Gastroesophageal sphincter (tissue), 4 donors: ENCODE data around the gene LONP1. TPM values are rescaled to one million over a fixed set of nuclear protein-coding genes. Genes with fewer than 3 reads are reported as not detected.

ENCODE experiments used
- ATAC-seq: fragments of 150-250 bp; one replicate; pipeline ENCODE4 v1.9.1; 2016; ENCODE audit warnings: mild to moderate bottlenecking, moderate library complexity
- H3K27ac ChIP-seq, 4 donors: fragments of 200-600 bp; sonication (generic) in 3 of 4; 1 replicate in 3 of 4; 2 replicates in 1 of 4; pipeline ENCODE4 v1.5.1; 2016 to 2019
- H3K27me3 ChIP-seq: fragments of 200-600 bp; sonication (generic); one replicate; pipeline ENCODE4 v1.5.1; 2019
- H3K36me3 ChIP-seq, 2 donors: fragments of 200-600 bp; sonication (generic); one replicate each; pipeline ENCODE4 v1.5.1; 2019; ENCODE audit warnings: control low read depth in 1 of 2
- H3K4me1 ChIP-seq, 3 donors: fragments of 200-600 bp; sonication (generic); 1 replicate in 2 of 3; 2 replicates in 1 of 3; pipeline ENCODE4 v1.5.1; 2016 to 2019; ENCODE audit warnings: control low read depth in 2 of 3
- H3K4me3 ChIP-seq, 2 donors: fragments of 200-600 bp; sonication (generic); one replicate each; pipeline ENCODE4 v1.5.1; 2019; ENCODE audit warnings: mild to moderate bottlenecking in 1 of 2, moderate library complexity in 1 of 2
- H3K9me3 ChIP-seq, 3 donors: fragments of 200-600 bp; sonication (generic); one replicate each; pipeline ENCODE4 v1.5.1; 2017 to 2019; ENCODE audit warnings: control low read depth in 2 of 3
- CTCF ChIP-seq, 4 experiments: fragments of 200-600 bp in 2 of 4; fragments of 450-650 bp in 2 of 4; sonication (generic) in 1 of 4; IDR thresholded peaks; one replicate each; pipeline ENCODE4 v1.5.1; 2017 to 2019; ENCODE audit warnings: antibody characterized with exemption in 4 of 4, mild to moderate bottlenecking in 2 of 4, moderate library complexity in 2 of 4
- EP300 ChIP-seq: sonication (generic); formaldehyde crosslinking; IDR thresholded peaks from one replicate; pipeline ENCODE4 v1.6.1; 2017; ENCODE audit warnings: antibody characterized with exemption, mild to moderate bottlenecking
- POLR2A ChIP-seq, 2 donors: fragments of 450-650 bp; IDR thresholded peaks; one replicate each; pipeline ENCODE4 v1.6.1; 2017; ENCODE audit warnings: antibody characterized with exemption in 2 of 2, mild to moderate bottlenecking in 2 of 2, moderate library complexity in 1 of 2
- POLR2AphosphoS5 ChIP-seq: sonication (generic); formaldehyde crosslinking; IDR thresholded peaks from one replicate; pipeline ENCODE4 v1.6.1; 2017; ENCODE audit warnings: antibody characterized with exemption
- WGBS, 2 donors: methylation state at CpG; one replicate each; pipeline ENCODE4 v1.1.5; 2018; ENCODE audit warnings: low coverage in 1 of 2; 5-methylcytosine and 5-hydroxymethylcytosine counted together
- total RNA-seq, 4 donors: library from RNA; depleted of rRNA; stranded (reverse); fragments of >200 nt; gene quantifications; one replicate each; pipeline ENCODE4 v1.1.0, GENCODE V29; 2016

Gene LONP1
- total RNA-seq, 4 donors from 2014 or later: 44.5 to 73.2 (median 64.1) TPM

DNA sequence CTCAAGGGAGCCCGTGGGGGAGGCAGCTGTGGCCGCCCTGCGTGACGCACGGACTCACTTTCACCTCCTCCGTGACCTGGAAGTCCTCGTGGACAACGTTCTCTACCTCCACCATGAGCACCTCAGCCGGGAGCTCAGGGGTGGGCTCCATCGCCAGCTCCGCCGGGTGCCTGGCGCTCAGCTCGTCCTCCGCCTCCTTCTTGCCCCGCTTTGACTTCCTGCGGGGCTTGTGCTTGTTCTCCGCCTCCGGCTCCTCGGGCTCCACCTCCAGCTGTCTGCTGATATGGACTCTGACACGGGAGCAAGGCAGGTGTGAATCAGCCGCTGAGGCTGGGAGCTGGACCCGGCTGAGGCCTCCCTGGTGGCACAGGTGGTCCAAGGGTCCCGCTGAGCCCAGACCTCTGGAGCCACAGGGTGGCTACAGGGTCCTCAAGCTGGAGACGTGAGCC lies 8.2 kb downstream of the LONP1 start:
- Histone ChIP-seq H3K9me3 (no peaks in the 10 kb centered on the region), H3K4me3 (no peak overlapping the region), H3K4me1 (peaks cover 0 to 5% (median 0%) of the 10 kb centered on the region in 3 donors), H3K36me3 (peaks cover 0 to 77% of the 10 kb centered on the region in 2 donors), H3K27ac (no peak overlapping the region), H3K27me3 (no peaks in the 10 kb centered on the region)
- no peak for ATAC-seq
- 77 to 91% methylated on average over 6 to 7 of the region's 25 CpGs for WGBS, 2 donors
- TF ChIP-seq POLR2AphosphoS5: no peak
- no peak for TF ChIP-seq POLR2A (IDR thresholded peaks at IDR 0.05)
- TF ChIP-seq EP300: no peak
- TF ChIP-seq CTCF (IDR thresholded peaks at IDR 0.05): no peak

DNA sequence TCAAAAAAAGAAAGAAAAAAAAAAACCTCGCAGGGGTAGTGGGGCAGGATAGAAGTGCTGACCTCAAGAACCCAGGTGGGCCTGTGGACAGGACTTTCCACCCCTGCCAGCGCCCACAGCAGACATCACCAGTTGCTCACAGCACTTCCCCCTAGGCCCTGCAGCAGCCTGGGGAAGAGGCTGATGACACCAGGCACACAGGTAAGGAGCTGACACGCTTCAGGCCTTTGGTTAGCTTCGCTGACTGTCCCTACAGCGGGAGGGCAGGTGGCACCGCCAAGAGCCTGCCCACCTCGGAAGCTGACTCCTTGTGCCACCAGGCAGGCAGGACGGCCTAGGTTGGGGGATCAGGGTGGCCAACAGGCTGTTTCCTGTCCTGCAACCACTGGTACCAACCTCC lies 8.9 kb downstream of the LONP1 start:
- WGBS, 2 donors: 95 to 100% methylated on average over 1 to 2 of the region's 8 CpGs
- H3K27me3 ChIP-seq: no peaks in the 10 kb centered on the region
- H3K4me1 ChIP-seq: no peaks in the 10 kb centered on the region
- peaks cover 0 to 84% of the 10 kb centered on the region in 2 donors for H3K36me3 ChIP-seq
- ATAC-seq: no peak
- H3K4me3 ChIP-seq: no peak overlapping the region
- TF ChIP-seq POLR2A (IDR thresholded peaks at IDR 0.05) (no peak), EP300 (no peak), CTCF (IDR thresholded peaks at IDR 0.05) (no peak), POLR2AphosphoS5 (no peak)
- H3K9me3 ChIP-seq: no peaks in the 10 kb centered on the region
- no peak overlapping the region for H3K27ac ChIP-seq

DNA sequence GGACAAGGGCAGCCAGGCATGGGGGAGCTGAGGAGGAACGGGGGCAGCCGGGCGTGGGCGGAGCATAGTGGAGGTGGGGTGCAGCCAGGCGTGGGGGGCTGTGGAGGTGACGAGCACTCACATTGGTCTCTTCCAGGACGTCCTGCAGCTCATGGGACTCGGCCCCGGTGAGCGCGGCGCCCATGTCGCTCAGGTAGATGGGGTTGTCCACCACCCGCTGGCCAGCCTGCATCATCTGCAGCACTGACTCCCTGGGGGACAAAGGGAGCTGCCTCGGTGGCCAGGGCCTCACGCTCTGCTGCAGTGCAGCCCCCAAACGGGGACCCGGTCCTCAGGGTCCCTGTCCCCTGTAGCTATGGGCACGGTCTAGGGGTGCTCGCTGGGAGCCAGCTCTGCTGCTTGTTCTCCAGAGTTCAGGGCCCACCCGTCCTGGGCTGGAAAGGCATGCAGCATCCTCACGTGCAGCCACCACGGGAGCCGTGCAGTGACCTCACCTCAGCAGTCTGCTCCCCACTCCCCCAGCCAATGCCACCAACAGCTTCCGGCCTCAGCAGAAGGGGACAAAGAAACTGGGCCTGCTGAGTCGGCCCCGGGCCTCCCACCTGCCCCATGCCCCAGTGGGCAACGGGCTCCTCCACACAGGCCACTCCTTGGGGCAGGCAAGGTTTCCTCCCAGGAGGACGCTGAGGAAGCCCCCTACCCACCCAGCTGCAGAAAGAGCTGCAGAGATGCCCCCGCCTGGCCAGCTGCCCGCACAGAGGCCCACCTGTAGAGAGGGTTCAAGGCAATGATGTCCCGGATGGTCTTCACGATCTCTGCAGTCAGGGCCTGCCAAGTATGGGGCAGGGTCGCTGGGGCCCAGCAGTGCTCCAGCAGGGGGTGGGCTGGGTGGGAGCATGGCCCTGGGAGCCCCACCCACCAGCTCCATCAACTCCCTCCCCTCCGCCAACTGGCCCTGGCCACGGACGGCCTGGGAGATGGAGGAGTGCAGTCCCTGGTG lies 12.1 kb downstream of the LONP1 start:
- WGBS, 2 donors: 91 to 100% methylated on average over 3 to 10 of the region's 37 CpGs
- Histone ChIP-seq H3K4me1 (no peaks in the 10 kb centered on the region), H3K9me3 (no peaks in the 10 kb centered on the region), H3K4me3 (no peak overlapping the region), H3K36me3 (peaks cover 0 to 100% of the 10 kb centered on the region in 2 donors), H3K27me3 (no peaks in the 10 kb centered on the region), H3K27ac (no peak overlapping the region)
- no peak for ATAC-seq
- no peak for TF ChIP-seq EP300
- no peak for TF ChIP-seq CTCF (IDR thresholded peaks at IDR 0.05)
- no peak for TF ChIP-seq POLR2A (IDR thresholded peaks at IDR 0.05)

GRCh38 chr19:5706876-5707573 lies 12.9 kb downstream of the LONP1 start:
- ATAC-seq: no peak
- Histone ChIP-seq H3K27me3 (no peaks in the 10 kb centered on the region), H3K27ac (no peak overlapping the region), H3K4me3 (no peak overlapping the region), H3K36me3 (peaks cover 0 to 96% of the 10 kb centered on the region in 2 donors), H3K4me1 (no peaks in the 10 kb centered on the region), H3K9me3 (no peaks in the 10 kb centered on the region)
- TF ChIP-seq EP300 (no peak), CTCF (IDR thresholded peaks at IDR 0.05) (no peak), POLR2AphosphoS5 (no peak)
- 94% methylated on average over 7 to 9 of the region's 35 CpGs for WGBS, 2 donors
